Ovary (tissue), 9 donors: ENCODE data around the gene MBOAT2. TPM values are rescaled to one million over a fixed set of nuclear protein-coding genes. Genes with fewer than 3 reads are reported as not detected.

ENCODE experiments used
- DNase-seq, 5 donors: peaks; one replicate each; pipeline ENCODE4 v3.0.0-alpha.2; 2019 to 2020
- H3K27ac ChIP-seq, 2 donors: fragments of 200-600 bp; one replicate each; pipeline versions ENCODE4 v1.5.1 to v1.8.0; 2019 to 2022
- H3K27me3 ChIP-seq: fragments of 200-600 bp; one replicate; pipeline ENCODE4 v1.8.0; 2022
- H3K36me3 ChIP-seq: fragments of 200-600 bp; sonication (generic); one replicate; pipeline ENCODE4 v1.5.1; 2019
- H3K4me1 ChIP-seq: one replicate; pipeline ENCODE4 v1.8.1; 2013; ENCODE audit warnings: mild to moderate bottlenecking, moderate library complexity; ENCODE audit not compliant: insufficient read depth
- H3K4me3 ChIP-seq: fragments of 200-600 bp; sonication (generic); one replicate; pipeline ENCODE4 v1.5.1; 2017
- H3K9me3 ChIP-seq, 2 donors: fragments of 200-600 bp in 1 of 2; sonication (generic) in 1 of 2; one replicate each; pipeline versions ENCODE4 v1.5.1 to v1.8.1; 2013 to 2019; ENCODE audit warnings: mild to moderate bottlenecking in 1 of 2, moderate library complexity in 1 of 2
- EP300 ChIP-seq: sonication (generic); formaldehyde crosslinking; IDR thresholded peaks from one replicate; pipeline ENCODE4 v1.6.1; 2017; ENCODE audit warnings: antibody characterized with exemption
- POLR2A ChIP-seq: fragments of 450-650 bp; IDR thresholded peaks from one replicate; pipeline ENCODE4 v1.6.1; 2017; ENCODE audit warnings: antibody characterized with exemption, mild to moderate bottlenecking, moderate library complexity
- WGBS, 3 donors: extraction: QIAGEN DNeasy Blood & Tissue Kit in 1 of 3; methylation state at CpG; one replicate each; pipeline versions ENCODE4 v1.1.5 to v1.1.7; 2013 to 2017; 5-methylcytosine and 5-hydroxymethylcytosine counted together
- intact Hi-C, 4 donors: fragments of 100-400 bp; cut with DNase I; formaldehyde crosslinking; loops; one replicate each; pipeline versions ENCODE4 v1.11.0 to v1.15.1; 2022 to 2023
- polyA plus RNA-seq, 2 donors: library from polyadenylated mRNA; stranded (reverse); fragments of 200-250 nt in 1 of 2; fragments of 350-450 nt in 1 of 2; fragmentation: Illumina TruSeq in 1 of 2; extraction: RNeasy Lipid Tissue Mini Kit (QIAGEN cat#74804) in 1 of 2; gene quantifications; one replicate each; pipeline ENCODE4 v1.2.3, GENCODE V29; 2013 to 2014
- total RNA-seq, 7 donors: library from RNA; depleted of rRNA in 2 of 7; stranded (reverse); fragments of >200 nt in 2 of 7; fragmentation: NEBNext Ultra II Directional in 3 of 7; extraction: Animal tissue kit (Norgen Biotek cat#: 25700) in 3 of 7; gene quantifications; one replicate each; pipeline versions ENCODE4 v1.1.0 to v1.2.4, GENCODE V29; 2016 to 2023
- TF ChIP-seq, protein P1 (sequence below), 3 donors: fragments of 450-650 bp in 2 of 3; fragments of 200-600 bp in 1 of 3; IDR thresholded peaks; one replicate each; pipeline versions ENCODE4 v1.5.1 to v1.8.0; 2016 to 2022; ENCODE audit warnings: antibody characterized with exemption in 3 of 3, mild to moderate bottlenecking in 1 of 3
- donor health status: DM: no; HTN: no; CAD: no; lungs with moderate emphysema.
- donor health status: DM: no; HTN: no; CAD: no.
- donor health status: Bipolar disorder and iron deficiency.
- donor health status: DM: yes; HTN: yes; CAD: no.
- donor health status: DM: no; HTN: no; CAD: no.
- donor health status: DM: yes; HTN: yes; CAD: no.

The MBOAT2 gene
- total and polyA plus RNA-seq, 9 donors: 8.4 to 51.0 (median 24.5) TPM

DNA sequence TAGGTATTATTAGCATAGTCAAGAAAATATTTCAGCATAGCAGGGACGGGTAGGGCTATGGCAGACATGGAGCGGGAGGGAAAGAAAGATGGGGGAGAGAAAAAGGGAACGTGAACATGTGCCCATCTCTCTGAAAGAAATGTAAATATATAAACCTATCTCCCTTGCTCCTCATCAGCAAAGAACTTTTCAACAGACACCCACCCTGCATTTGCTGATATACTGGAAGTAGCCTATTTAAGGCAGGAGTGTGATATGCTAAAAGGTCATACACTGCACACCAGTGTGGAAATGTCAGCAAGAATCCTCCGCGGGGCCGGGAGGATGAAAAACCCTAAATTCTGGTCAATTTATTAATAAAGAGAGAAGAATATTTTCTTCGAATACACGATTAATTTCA, 1.7 kb downstream of the MBOAT2 start:
- no peak for DNase-seq
- H3K27me3 ChIP-seq: no peaks in the 10 kb centered on the region
- no peaks in the 10 kb centered on the region for H3K9me3 ChIP-seq
- WGBS, 3 donors: 85 to 90% (median 90%) methylated on average over 8 of the region's 8 CpGs
- no peak overlapping the region for H3K27ac ChIP-seq
- H3K36me3 ChIP-seq: no peaks in the 10 kb centered on the region
- H3K4me3 ChIP-seq: no peak overlapping the region
- peaks cover 3% of the 10 kb centered on the region for H3K4me1 ChIP-seq
- TF ChIP-seq EP300 (no peak), POLR2A (no peak)
- TF ChIP-seq, protein P1, sequence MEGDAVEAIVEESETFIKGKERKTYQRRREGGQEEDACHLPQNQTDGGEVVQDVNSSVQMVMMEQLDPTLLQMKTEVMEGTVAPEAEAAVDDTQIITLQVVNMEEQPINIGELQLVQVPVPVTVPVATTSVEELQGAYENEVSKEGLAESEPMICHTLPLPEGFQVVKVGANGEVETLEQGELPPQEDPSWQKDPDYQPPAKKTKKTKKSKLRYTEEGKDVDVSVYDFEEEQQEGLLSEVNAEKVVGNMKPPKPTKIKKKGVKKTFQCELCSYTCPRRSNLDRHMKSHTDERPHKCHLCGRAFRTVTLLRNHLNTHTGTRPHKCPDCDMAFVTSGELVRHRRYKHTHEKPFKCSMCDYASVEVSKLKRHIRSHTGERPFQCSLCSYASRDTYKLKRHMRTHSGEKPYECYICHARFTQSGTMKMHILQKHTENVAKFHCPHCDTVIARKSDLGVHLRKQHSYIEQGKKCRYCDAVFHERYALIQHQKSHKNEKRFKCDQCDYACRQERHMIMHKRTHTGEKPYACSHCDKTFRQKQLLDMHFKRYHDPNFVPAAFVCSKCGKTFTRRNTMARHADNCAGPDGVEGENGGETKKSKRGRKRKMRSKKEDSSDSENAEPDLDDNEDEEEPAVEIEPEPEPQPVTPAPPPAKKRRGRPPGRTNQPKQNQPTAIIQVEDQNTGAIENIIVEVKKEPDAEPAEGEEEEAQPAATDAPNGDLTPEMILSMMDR (IDR thresholded peaks at IDR 0.05): no peak
- intact Hi-C loops: no loop called here

GRCh38 chr2:9001229-9001628, 2.3 kb downstream of the MBOAT2 start:
- peaks cover 3% of the 10 kb centered on the region for H3K4me1 ChIP-seq
- TF ChIP-seq, protein P1 (IDR thresholded peaks at IDR 0.05): no peak
- TF ChIP-seq POLR2A (no peak), EP300 (no peak)
- 85 to 88% (median 85%) methylated on average over 5 of the region's 5 CpGs for WGBS, 3 donors
- no peak for DNase-seq
- no peaks in the 10 kb centered on the region for H3K36me3 ChIP-seq
- no peak overlapping the region for H3K27ac ChIP-seq
- H3K9me3 ChIP-seq: no peaks in the 10 kb centered on the region
- no peaks in the 10 kb centered on the region for H3K27me3 ChIP-seq
- intact Hi-C loops: no loop called here
- no peak overlapping the region for H3K4me3 ChIP-seq

- TF ChIP-seq EP300 (no peak), POLR2A (no peak)
- TF ChIP-seq, protein P1 (IDR thresholded peaks at IDR 0.05): no peak
- no peaks in the 10 kb centered on the region for H3K9me3 ChIP-seq
- intact Hi-C loops: no loop called here
- no peak for DNase-seq
- no peak overlapping the region for H3K4me3 ChIP-seq
- no peaks in the 10 kb centered on the region for H3K27me3 ChIP-seq
- H3K36me3 ChIP-seq: no peaks in the 10 kb centered on the region
- peaks cover 3% of the 10 kb centered on the region for H3K4me1 ChIP-seq
- 97 to 99% (median 99%) methylated on average over 3 of the region's 3 CpGs for WGBS, 3 donors
- H3K27ac ChIP-seq: no peak overlapping the region
These were observed 3.0 kb downstream of the MBOAT2 start for GRCh38 chr2:9000442-9000841.

GRCh38 chr2:8999797-9000196, 3.7 kb downstream of the MBOAT2 start:
- Histone ChIP-seq H3K9me3 (no peaks in the 10 kb centered on the region), H3K36me3 (no peaks in the 10 kb centered on the region), H3K4me3 (no peak overlapping the region), H3K27me3 (no peaks in the 10 kb centered on the region), H3K27ac (no peak overlapping the region), H3K4me1 (peaks cover 3% of the 10 kb centered on the region)
- WGBS, 3 donors: 90 to 96% (median 95%) methylated on average over 1 of the region's 1 CpG
- intact Hi-C loops: no loop called here
- DNase-seq: no peak
- TF ChIP-seq, protein P1 (IDR thresholded peaks at IDR 0.05): no peak
- TF ChIP-seq EP300 (no peak), POLR2A (no peak)

GRCh38 chr2:8999102-8999446, 4.4 kb downstream of the MBOAT2 start:
- H3K4me3 ChIP-seq: no peak overlapping the region
- H3K27me3 ChIP-seq: no peaks in the 10 kb centered on the region
- no peak overlapping the region for H3K27ac ChIP-seq
- 51 to 74% (median 73%) methylated on average over 3 of the region's 3 CpGs for WGBS, 3 donors
- H3K36me3 ChIP-seq: no peaks in the 10 kb centered on the region
- intact Hi-C loops: no loop called here
- DNase-seq: no peak
- peaks cover 3% of the 10 kb centered on the region for H3K4me1 ChIP-seq
- H3K9me3 ChIP-seq: no peaks in the 10 kb centered on the region
- TF ChIP-seq, protein P1 (IDR thresholded peaks at IDR 0.05): no peak
- TF ChIP-seq POLR2A: no peak
